ENCODE data around the gene DNASE2.

Gene DNASE2

DNA sequence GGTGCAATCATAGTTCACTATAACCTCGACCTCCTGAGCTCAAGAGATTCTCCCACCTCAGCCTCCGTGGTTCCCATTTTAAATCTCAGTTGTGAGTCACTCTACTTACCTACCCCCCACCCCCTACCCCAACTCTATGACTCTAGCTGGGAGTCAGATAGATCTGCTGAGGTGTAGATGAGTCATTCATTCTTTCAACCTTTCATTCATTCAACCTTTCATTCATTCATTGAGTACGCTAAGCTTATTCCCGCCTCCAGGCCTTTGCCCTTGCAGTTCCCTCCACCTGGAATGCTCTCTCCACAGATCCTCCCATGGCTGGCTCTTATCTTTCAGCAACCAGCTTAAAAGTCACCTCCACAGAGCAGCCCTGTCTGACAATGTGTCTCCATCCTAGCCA lies 44.0 kb downstream of the DNASE2 start:
- CTCF ChIA-PET, result interaction anchor here (0.6 to 3.9 kb wide), 11 partner anchors 10 to 128 kb away, joined by 3 to 18 read pairs (median 4); partner anchors contain the start of gene DNASE2
- TF ChIP-seq, protein P1, sequence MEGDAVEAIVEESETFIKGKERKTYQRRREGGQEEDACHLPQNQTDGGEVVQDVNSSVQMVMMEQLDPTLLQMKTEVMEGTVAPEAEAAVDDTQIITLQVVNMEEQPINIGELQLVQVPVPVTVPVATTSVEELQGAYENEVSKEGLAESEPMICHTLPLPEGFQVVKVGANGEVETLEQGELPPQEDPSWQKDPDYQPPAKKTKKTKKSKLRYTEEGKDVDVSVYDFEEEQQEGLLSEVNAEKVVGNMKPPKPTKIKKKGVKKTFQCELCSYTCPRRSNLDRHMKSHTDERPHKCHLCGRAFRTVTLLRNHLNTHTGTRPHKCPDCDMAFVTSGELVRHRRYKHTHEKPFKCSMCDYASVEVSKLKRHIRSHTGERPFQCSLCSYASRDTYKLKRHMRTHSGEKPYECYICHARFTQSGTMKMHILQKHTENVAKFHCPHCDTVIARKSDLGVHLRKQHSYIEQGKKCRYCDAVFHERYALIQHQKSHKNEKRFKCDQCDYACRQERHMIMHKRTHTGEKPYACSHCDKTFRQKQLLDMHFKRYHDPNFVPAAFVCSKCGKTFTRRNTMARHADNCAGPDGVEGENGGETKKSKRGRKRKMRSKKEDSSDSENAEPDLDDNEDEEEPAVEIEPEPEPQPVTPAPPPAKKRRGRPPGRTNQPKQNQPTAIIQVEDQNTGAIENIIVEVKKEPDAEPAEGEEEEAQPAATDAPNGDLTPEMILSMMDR (IDR thresholded peaks at IDR 0.05; ENCODE audit: control extremely low read depth, extremely low read depth, low read depth, missing control alignments), result no peak

DNA sequence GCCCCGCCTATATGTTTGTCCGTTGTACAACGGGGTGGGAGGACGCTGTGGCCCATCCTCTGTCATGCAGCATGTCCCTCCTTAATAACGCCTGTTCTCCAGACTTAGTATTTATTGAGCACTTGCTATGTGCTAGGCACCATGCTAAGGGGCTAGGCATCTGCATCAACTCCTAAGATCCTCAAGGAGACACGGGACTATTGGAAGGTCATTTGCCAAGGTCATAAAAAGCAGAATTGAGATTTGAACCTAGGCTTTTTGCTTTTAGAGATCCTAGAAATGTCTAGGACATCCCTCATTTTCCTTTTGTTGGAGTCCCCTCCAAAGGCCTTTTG lies 44.8 kb downstream of the DNASE2 start:
- TF ChIP-seq, protein P1 (IDR thresholded peaks at IDR 0.05; ENCODE audit: control extremely low read depth, extremely low read depth, low read depth, missing control alignments), result no peak
- DNase-seq (ENCODE audit: extremely low spot score), result no peak
- POLR2A ChIA-PET, result no interaction called here
- CTCF ChIA-PET, result interaction anchor here (0.6 to 3.9 kb wide), 7 partner anchors 11 to 129 kb away, joined by 3 to 18 read pairs (median 4); no protein-coding TSS in a partner anchor

More for the DNA sequence above, 44.0 kb downstream of the DNASE2 start:
- POLR2A ChIA-PET, result no interaction called here
- no peak for DNase-seq (ENCODE audit: extremely low spot score)

DNA sequence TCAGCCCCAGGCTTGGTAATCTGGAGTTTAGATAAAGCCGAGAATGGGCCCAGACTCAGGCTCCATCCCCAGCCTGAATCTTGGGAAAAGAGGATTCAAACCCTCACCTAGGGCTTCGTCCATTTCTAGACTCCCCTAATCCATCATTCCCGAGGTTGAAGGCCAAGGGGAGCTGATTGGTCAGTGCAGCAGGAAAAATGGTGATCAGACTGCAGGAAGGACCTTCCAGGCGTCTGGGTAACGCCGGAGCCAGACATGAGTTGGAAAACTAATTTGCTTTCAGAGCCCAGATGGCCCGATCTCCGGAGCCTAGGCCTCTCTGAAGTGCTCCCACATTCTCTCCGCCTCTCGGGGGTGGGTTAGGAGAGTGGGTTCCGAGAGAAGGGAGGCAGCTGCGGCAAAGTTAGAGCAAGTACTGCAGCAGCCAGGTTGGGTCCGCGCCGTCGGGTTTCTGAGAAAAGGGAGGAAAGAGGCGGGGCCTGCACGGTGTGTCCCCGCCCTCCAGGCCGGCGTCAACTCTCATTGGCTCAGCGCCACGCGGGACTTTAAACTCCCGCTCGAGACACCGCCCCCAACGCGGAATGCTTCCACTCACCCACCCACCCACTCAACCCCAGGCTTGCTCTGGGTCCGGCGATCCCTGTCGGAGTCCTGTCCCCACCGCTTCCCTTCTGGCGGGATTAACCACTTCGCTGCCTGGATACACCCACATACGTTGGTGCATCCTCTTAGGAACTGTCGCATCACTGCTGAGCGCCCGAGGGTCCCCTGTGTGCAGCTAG lies 46.1 kb downstream of the DNASE2 start:
- TF ChIP-seq, protein P1 (IDR thresholded peaks at IDR 0.05; ENCODE audit: control extremely low read depth, extremely low read depth, low read depth, missing control alignments), result no peak
- ChIA-PET POLR2A (no interaction called here), CTCF (interaction anchor here (1.0 to 3.9 kb wide), 4 partner anchors 13 to 75 kb away, joined by 3 to 20 read pairs (median 11); no protein-coding TSS in a partner anchor)
- DNase-seq (ENCODE audit: extremely low spot score), result no peak

DNA sequence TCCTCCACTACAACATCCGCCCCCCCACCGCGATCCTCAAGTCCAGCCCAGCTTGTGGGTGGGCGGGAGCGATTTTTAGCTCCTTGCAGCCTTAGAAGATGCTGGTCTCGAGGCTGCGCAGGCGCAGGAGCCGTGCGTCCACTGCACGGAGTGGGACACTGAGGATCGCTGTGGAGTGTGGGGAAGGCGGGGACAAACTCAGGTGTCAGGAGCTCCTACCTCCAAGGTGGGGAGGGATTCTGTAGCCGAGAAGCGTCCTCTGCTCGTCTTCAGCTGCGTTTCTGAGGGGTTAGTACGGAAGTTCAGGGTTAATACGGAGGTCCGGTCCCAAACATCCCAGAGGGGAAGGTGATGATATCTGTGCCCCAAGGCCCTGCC lies 46.7 kb downstream of the DNASE2 start, which contains the start of gene RTBDN:
Gene RTBDN (minus strand): TSS at position 14 of the 378 bp plus-strand sequence. CDS start 4,600 bp downstream, outside the sequence.
- ChIA-PET POLR2A (no interaction called here), CTCF (interaction anchor here (1.0 to 3.9 kb wide), 7 partner anchors 13 to 131 kb away, joined by 3 to 20 read pairs (median 4); no protein-coding TSS in a partner anchor)
- no peak for DNase-seq (ENCODE audit: extremely low spot score)
- TF ChIP-seq, protein P1 (IDR thresholded peaks at IDR 0.05; ENCODE audit: control extremely low read depth, extremely low read depth, low read depth, missing control alignments), result no peak

DNA sequence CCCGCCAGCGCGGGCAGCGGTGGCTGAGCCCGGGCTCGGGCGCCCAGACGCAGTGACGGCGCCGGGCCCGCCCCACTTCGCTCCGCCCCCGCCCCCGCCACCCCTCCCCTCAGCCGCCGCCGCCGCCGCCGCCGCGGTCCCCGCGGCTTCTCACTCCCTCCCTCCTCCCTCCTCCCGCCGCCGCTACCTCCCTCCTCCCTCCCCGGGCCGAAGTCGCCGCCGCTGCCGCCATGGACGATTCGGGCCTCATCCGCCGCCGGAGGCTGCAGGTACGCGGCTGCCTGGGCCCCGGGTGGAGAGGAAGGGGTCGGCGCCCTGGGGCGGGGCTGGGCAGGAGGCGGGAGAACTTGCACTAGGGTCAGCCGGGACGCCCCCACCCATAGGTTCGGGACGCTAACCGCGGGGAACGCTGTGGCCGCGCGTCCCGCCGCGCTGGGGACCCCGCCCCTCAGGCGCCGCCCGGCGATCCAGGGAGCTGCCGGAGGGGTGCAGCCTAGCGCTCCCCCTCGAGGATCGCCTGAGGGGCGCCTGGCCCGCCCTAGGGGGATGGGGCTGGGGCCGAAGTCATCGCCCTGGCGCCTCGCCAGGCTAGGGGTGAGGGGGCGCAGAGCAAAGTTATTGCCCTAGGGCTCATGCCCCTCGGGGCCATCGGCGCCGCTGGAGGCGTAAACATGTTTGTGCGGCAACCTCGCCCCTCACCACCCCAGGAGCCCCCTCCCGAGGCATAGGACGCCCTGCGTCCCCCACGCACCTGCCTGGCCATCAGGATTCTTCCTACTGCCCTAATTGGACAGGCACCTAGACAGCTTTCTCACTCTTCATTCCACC lies 47.3 kb downstream of the DNASE2 start:
- TF ChIP-seq, protein P1 (IDR thresholded peaks at IDR 0.05; ENCODE audit: control extremely low read depth, extremely low read depth, low read depth, missing control alignments), result no peak
- POLR2A ChIA-PET, result no interaction called here

DNA sequence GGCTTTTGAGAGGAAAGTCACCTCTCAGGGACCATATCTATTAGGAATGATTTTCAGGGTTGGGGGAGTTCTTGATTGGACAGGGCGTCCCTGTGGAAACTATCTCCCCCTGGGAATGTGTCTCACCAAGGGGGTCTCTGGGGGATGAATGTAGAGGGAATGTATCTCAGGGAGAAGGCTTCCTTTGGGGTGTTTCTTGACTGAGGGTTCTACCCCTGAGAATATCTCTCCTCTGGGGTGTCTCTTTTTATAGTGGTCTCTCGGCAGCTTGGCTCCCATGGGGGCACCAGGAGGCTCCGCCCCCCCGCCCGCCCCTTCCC lies 47.9 kb downstream of the DNASE2 start:
- no peak for DNase-seq (ENCODE audit: extremely low spot score)
- ChIA-PET CTCF (interaction anchor here (1.1 to 2.9 kb wide), 3 partner anchors 14 to 94 kb away, joined by 3 to 20 read pairs (median 5); no protein-coding TSS in a partner anchor), POLR2A (no interaction called here)
- TF ChIP-seq, protein P1 (IDR thresholded peaks at IDR 0.05; ENCODE audit: control extremely low read depth, extremely low read depth, low read depth, missing control alignments), result no peak

More for the DNA sequence above, 47.3 kb downstream of the DNASE2 start:
- peak; percentile 69 for DNase-seq (ENCODE audit: extremely low spot score)
- CTCF ChIA-PET, result interaction anchor here (1.0 to 3.9 kb wide), 7 partner anchors 14 to 131 kb away, joined by 3 to 20 read pairs (median 4); no protein-coding TSS in a partner anchor

Data from GM10248 (cell line).